T-helper 17 cell (primary cell): ENCODE measurements around the gene COG4. TPM values are rescaled to one million over a fixed set of nuclear protein-coding genes. Genes with fewer than 3 reads are reported as not detected.
A peak's percentile ranks its signal among the peaks of the same experiment; 100 is the strongest.
"Not testable (repeated sequence)": the region's sequence is repeated elsewhere in the genome, so short reads cannot be mapped to it uniquely, and the experiment has no call there.

Source experiments
- ATAC-seq: fragments of 150-1000 bp; cut with Tn5 transposase; 2 replicates; pipeline ENCODE4 v1.10.0; 2021; ENCODE audit warnings: mild to moderate bottlenecking, moderate library complexity
- DNase-seq, 3 donors: peaks; one replicate each; pipeline versions ENCODE4 v3.0.0 to v3.0.0-alpha.2; 2020 to 2021
- H3K9me3 ChIP-seq: one replicate; pipeline ENCODE4 v1.7.0; 2013; ENCODE audit warnings: low read length, mild to moderate bottlenecking; ENCODE audit not compliant: control insufficient read depth, poor library complexity, severe bottlenecking
- H3K27ac Mint-ChIP-seq: one replicate; pipeline ENCODE4 v1.8.0; 2022; ENCODE audit warnings: mild to moderate bottlenecking, moderate library complexity, mixed read lengths
- H3K27me3 Mint-ChIP-seq: one replicate; pipeline ENCODE4 v1.8.0; 2022; ENCODE audit warnings: mixed read lengths
- H3K36me3 Mint-ChIP-seq: one replicate; pipeline ENCODE4 v1.8.0; 2022; ENCODE audit warnings: low read depth, mixed read lengths
- H3K4me1 Mint-ChIP-seq: one replicate; pipeline ENCODE4 v1.8.0; 2022; ENCODE audit warnings: mild to moderate bottlenecking, mixed read lengths
- H3K4me3 Mint-ChIP-seq: one replicate; pipeline ENCODE4 v1.8.0; 2022; ENCODE audit warnings: mild to moderate bottlenecking, moderate library complexity, mixed read lengths
- total RNA-seq, 4 donors: library from RNA in 2 of 4; stranded (reverse) in 2 of 4; gene quantifications; one replicate each; pipeline ENCODE4 v1.2.3 and lab custom pipeline; 2022 to 2026

Gene COG4
- total RNA-seq, 2 donors from 2014 or later: 26.3 to 54.0 TPM

- H3K9me3 ChIP-seq: no peaks in the 10 kb centered on the region
- Mint-ChIP-seq H3K27ac (peak overlapping the region; percentile 92), H3K4me1 (peaks cover 18% of the 10 kb centered on the region), H3K27me3 (no peaks in the 10 kb centered on the region), H3K4me3 (peak overlapping the region; percentile 94), H3K36me3 (no peaks in the 10 kb centered on the region)
- ATAC-seq: no peak
- DNase-seq: no peak
Measured at GRCh38 chr16:70453892-70454221, 69.5 kb downstream of the COG4 start.

- Mint-ChIP-seq H3K4me3 (peak overlapping the region; percentile 94), H3K27ac (peak overlapping the region; percentile 92), H3K36me3 (no peaks in the 10 kb centered on the region), H3K4me1 (peaks cover 18% of the 10 kb centered on the region), H3K27me3 (no peaks in the 10 kb centered on the region)
- DNase-seq: no peak
- no peaks in the 10 kb centered on the region for H3K9me3 ChIP-seq
- no peak for ATAC-seq
Measured at GRCh38 chr16:70453117-70453891, 70.0 kb downstream of the COG4 start.

GRCh38 chr16:70451004-70451340, 72.4 kb downstream of the COG4 start:
- not testable (repeated sequence) for DNase-seq, H3K4me3 Mint-ChIP-seq, ATAC-seq, H3K27me3 Mint-ChIP-seq, H3K9me3 ChIP-seq, H3K36me3 Mint-ChIP-seq, H3K27ac Mint-ChIP-seq
- H3K4me1 Mint-ChIP-seq: peaks cover 13% of the 10 kb centered on the region

GRCh38 chr16:70450142-70451003, 73.0 kb downstream of the COG4 start:
- H3K4me3 Mint-ChIP-seq: not testable (repeated sequence)
- H3K4me1 Mint-ChIP-seq: peaks cover 11% of the 10 kb centered on the region

GRCh38 chr16:70448075-70448474, 75.3 kb downstream of the COG4 start:
- Mint-ChIP-seq H3K27ac (no peak overlapping the region), H3K4me1 (peaks cover 4% of the 10 kb centered on the region), H3K27me3 (no peaks in the 10 kb centered on the region), H3K4me3 (no peak overlapping the region), H3K36me3 (no peaks in the 10 kb centered on the region)
- DNase-seq: no peak
- no peaks in the 10 kb centered on the region for H3K9me3 ChIP-seq
- ATAC-seq: no peak

More at GRCh38 chr16:70450142-70451003, 73.0 kb downstream of the COG4 start:
- H3K27me3 Mint-ChIP-seq, H3K36me3 Mint-ChIP-seq, H3K27ac Mint-ChIP-seq, ATAC-seq, H3K9me3 ChIP-seq, DNase-seq: not testable (repeated sequence)

GRCh38 chr16:70444249-70445063, 78.9 kb downstream of the COG4 start:
- Mint-ChIP-seq H3K4me1 (no peaks in the 10 kb centered on the region), H3K27me3 (no peaks in the 10 kb centered on the region), H3K27ac (no peak overlapping the region), H3K4me3 (no peak overlapping the region), H3K36me3 (no peaks in the 10 kb centered on the region)
- no peak for ATAC-seq
- no peaks in the 10 kb centered on the region for H3K9me3 ChIP-seq
- no peak for DNase-seq

GRCh38 chr16:70442344-70442743, 81.0 kb downstream of the COG4 start:
- ATAC-seq: no peak
- Mint-ChIP-seq H3K4me3 (no peak overlapping the region), H3K27me3 (no peaks in the 10 kb centered on the region), H3K36me3 (peaks cover 5% of the 10 kb centered on the region), H3K27ac (no peak overlapping the region), H3K4me1 (peaks cover 14% of the 10 kb centered on the region)
- no peaks in the 10 kb centered on the region for H3K9me3 ChIP-seq
- no peak for DNase-seq

GRCh38 chr16:70441406-70441990, 81.9 kb downstream of the COG4 start:
- ATAC-seq (no peak), DNase-seq (no peak)
- H3K27ac Mint-ChIP-seq: no peak overlapping the region
- H3K4me1 Mint-ChIP-seq: peaks cover 20% of the 10 kb centered on the region
- peaks cover 5% of the 10 kb centered on the region for H3K36me3 Mint-ChIP-seq
- no peaks in the 10 kb centered on the region for H3K27me3 Mint-ChIP-seq
- H3K9me3 ChIP-seq: no peaks in the 10 kb centered on the region
- no peak overlapping the region for H3K4me3 Mint-ChIP-seq

- ATAC-seq (no peak), DNase-seq (no peak)
- peak overlapping the region; percentile 92 for H3K4me3 Mint-ChIP-seq
- no peaks in the 10 kb centered on the region for H3K27me3 Mint-ChIP-seq
- no peak overlapping the region for H3K27ac Mint-ChIP-seq
- H3K9me3 ChIP-seq: no peaks in the 10 kb centered on the region
- peaks cover 5% of the 10 kb centered on the region for H3K36me3 Mint-ChIP-seq
- peaks cover 22% of the 10 kb centered on the region for H3K4me1 Mint-ChIP-seq
Measured at GRCh38 chr16:70440009-70440692, 83.2 kb downstream of the COG4 start.

GRCh38 chr16:70438969-70439862, 84.1 kb downstream of the COG4 start, which contains the start of gene ST3GAL2:
TSS of gene ST3GAL2 (minus strand) at chr16:70439100. CDS start at chr16:70398530, 40,570 bp downstream.
- Mint-ChIP-seq H3K27me3 (no peaks in the 10 kb centered on the region), H3K4me3 (peak within 1 kb of the TSS; percentile 99), H3K36me3 (peaks cover 5% of the 10 kb centered on the region), H3K4me1 (peaks cover 22% of the 10 kb centered on the region), H3K27ac (peak within 1 kb of the TSS; percentile 94)
- ATAC-seq (peak; percentile 98), DNase-seq (peak; percentile 88 to 92 (median 91))
- no peaks in the 10 kb centered on the region for H3K9me3 ChIP-seq

GRCh38 chr16:70438585-70438968, 84.8 kb downstream of the COG4 start:
- H3K36me3 Mint-ChIP-seq: peaks cover 5% of the 10 kb centered on the region
- peak overlapping the region; percentile 94 for H3K27ac Mint-ChIP-seq
- ATAC-seq: no peak
- H3K4me1 Mint-ChIP-seq: peaks cover 26% of the 10 kb centered on the region
- peak overlapping the region; percentile 99 for H3K4me3 Mint-ChIP-seq
- no peaks in the 10 kb centered on the region for H3K9me3 ChIP-seq
- no peaks in the 10 kb centered on the region for H3K27me3 Mint-ChIP-seq
- DNase-seq: no peak
